GM19043 (cell line): ENCODE results near the gene LDAH.

Source experiments
- ATAC-seq: cut with Tn5 transposase; IDR thresholded peaks from one replicate; pipeline ENCODE4 v1.9.1; 2021; ENCODE audit warnings: low read depth; ENCODE audit not compliant: unreplicated experiment

The LDAH gene

GRCh38 chr2:20657522-20658235 is 165.2 kb downstream of the LDAH start:
- no peak for ATAC-seq

GRCh38 chr2:20656561-20656960 is 166.3 kb downstream of the LDAH start:
- ATAC-seq = no peak

GRCh38 chr2:20654535-20654813 is 168.4 kb downstream of the LDAH start:
- no peak for ATAC-seq

GRCh38 chr2:20653695-20654534 is 169.0 kb downstream of the LDAH start:
- no peak for ATAC-seq

- ATAC-seq = no peak
Observed at GRCh38 chr2:20652673-20653575, 170.0 kb downstream of the LDAH start.

- ATAC-seq = no peak
Observed at GRCh38 chr2:20652141-20652540, 170.8 kb downstream of the LDAH start.

- ATAC-seq = no peak
Observed at GRCh38 chr2:20651731-20652099, 171.2 kb downstream of the LDAH start.

- ATAC-seq = peak; percentile 96
Observed at GRCh38 chr2:20650877-20651730, 171.8 kb downstream of the LDAH start, which contains the start of gene HS1BP3. Gene HS1BP3, minus strand, starts transcription at chr2:20651098. Its CDS starts 35 bp downstream, at chr2:20651063.

GRCh38 chr2:20650393-20650876 is 172.5 kb downstream of the LDAH start:
- ATAC-seq = peak; percentile 9

- no peak for ATAC-seq
Observed at GRCh38 chr2:20649976-20650375, 172.9 kb downstream of the LDAH start.

- ATAC-seq = no peak
Observed at GRCh38 chr2:20649576-20649975, 173.3 kb downstream of the LDAH start.

GRCh38 chr2:20648831-20649230 is 174.1 kb downstream of the LDAH start:
- no peak for ATAC-seq

- ATAC-seq = no peak
Observed at GRCh38 chr2:20648206-20648605, 174.7 kb downstream of the LDAH start.

GRCh38 chr2:20647738-20648137 is 175.2 kb downstream of the LDAH start:
- ATAC-seq = no peak

GRCh38 chr2:20647211-20647610 is 175.7 kb downstream of the LDAH start:
- ATAC-seq = no peak

- ATAC-seq = no peak
Observed at GRCh38 chr2:20646446-20646845, 176.5 kb downstream of the LDAH start.

GRCh38 chr2:20645761-20646160 is 177.1 kb downstream of the LDAH start:
- ATAC-seq = no peak

GRCh38 chr2:20645301-20645701 is 177.6 kb downstream of the LDAH start:
- ATAC-seq = no peak

- ATAC-seq = no peak
Observed at GRCh38 chr2:20643826-20644225, 179.1 kb downstream of the LDAH start.

GRCh38 chr2:20643060-20643459 is 179.8 kb downstream of the LDAH start:
- no peak for ATAC-seq
